Measurements from ENCODE around the gene SPAG16. TPM values are rescaled to one million over a fixed set of nuclear protein-coding genes. Genes with fewer than 3 reads are reported as not detected.

Gene SPAG16
- total RNA-seq, 1 experiment from 2014 or later: 17.3 TPM

GRCh38 chr2:214376618-214377285, 1092.5 kb downstream of the SPAG16 start:
- Mint-ChIP-seq H3K9me3 (no peaks in the 10 kb centered on the region), H3K4me3 (no peak overlapping the region), H3K27me3 (ENCODE audit: low read depth) (no peaks in the 10 kb centered on the region), H3K4me1 (no peaks in the 10 kb centered on the region), H3K27ac (no peak overlapping the region), H3K36me3 (ENCODE audit: insufficient read depth in 1 of 3, low read depth in 3 of 3) (no peaks in the 10 kb centered on the region)
- Histone ChIP-seq H2BK20ac (ENCODE audit: low read depth, low read length, poor library complexity, severe bottlenecking) (no peak overlapping the region), H3T11ph (ENCODE audit: low read length) (no peak overlapping the region), H3K79me1 (ENCODE audit: insufficient read depth, low read depth, low read length, poor library complexity, severe bottlenecking) (no peaks in the 10 kb centered on the region), H4K8ac (replicated peaks; ENCODE audit: insufficient read length, low read depth, low read length) (no peak overlapping the region), H3K4me2 (ENCODE audit: insufficient read depth, insufficient read length, low read length) (no peak overlapping the region), H2BK5ac (ENCODE audit: insufficient read length, low read length) (no peak overlapping the region), H3K4me1 (ENCODE audit: insufficient read depth, low read length) (no peaks in the 10 kb centered on the region), H4K20me1 (ENCODE audit: control insufficient read depth, insufficient read depth, insufficient read length) (no peaks in the 10 kb centered on the region), H3K23me2 (ENCODE audit: insufficient read length, low read depth, low read length, poor library complexity, severe bottlenecking) (no peaks in the 10 kb centered on the region), H3K27me3 (ENCODE audit: insufficient read depth, low read length) (no peaks in the 10 kb centered on the region), H3K9ac (ENCODE audit: extremely low read depth, insufficient read length, low read length) (no peak overlapping the region), H2BK15ac (ENCODE audit: low read depth, low read length) (no peak overlapping the region), H3K18ac (ENCODE audit: insufficient read length, low read depth, low read length) (no peak overlapping the region), H3K4ac (ENCODE audit: low read depth, low read length) (no peak overlapping the region), H2AFZ (ENCODE audit: low read length) (no peak overlapping the region), H3K79me2 (ENCODE audit: insufficient read depth, low read length) (no peaks in the 10 kb centered on the region), H2BK120ac (ENCODE audit: low read depth, low read length, poor library complexity, severe bottlenecking) (no peak overlapping the region), H4K91ac (ENCODE audit: insufficient read length, low read depth, low read length) (no peak overlapping the region), H2AK5ac (ENCODE audit: insufficient read length, low read length) (no peak overlapping the region), H3K56ac (ENCODE audit: insufficient read length, low read depth, low read length) (no peak overlapping the region), H3K23ac (ENCODE audit: insufficient read length, low read depth, low read length) (no peak overlapping the region), H2BK12ac (ENCODE audit: insufficient read length, low read depth, low read length) (no peak overlapping the region), H3K27ac (ENCODE audit: insufficient read length, low read depth, low read length) (no peak overlapping the region), H4K5ac (ENCODE audit: insufficient read length, low read depth, low read length) (no peak overlapping the region), H3K14ac (ENCODE audit: insufficient read depth, low read length) (no peak overlapping the region), H3K9me3 (ENCODE audit: control insufficient read depth, low read depth, low read length) (no peaks in the 10 kb centered on the region)
- no peak for DNase-seq
- no peak for TF ChIP-seq CTCF (conservative IDR thresholded peaks at IDR 0.05)
- WGBS (ENCODE audit: extremely low coverage, insufficient read length, low lambda C conversion rate): no CpG with 5 or more reads among the region's 7 CpGs

Measured in H9 (cell line).